OCI-LY7 (cell line): ENCODE results near the gene CCDC57.

Source experiments
- CTCF ChIP-seq: fragments of 200-600 bp; sonication (generic); conservative IDR thresholded peaks from 2 replicates; pipeline ENCODE4 v1.5.1; 2014; ENCODE audit warnings: mild to moderate bottlenecking, antibody characterized with exemption, low read length, moderate library complexity, mixed read lengths
- EZH2phosphoT487 ChIP-seq: fragments of 200-600 bp; sonication (generic); IDR thresholded peaks from 2 replicates; pipeline ENCODE4 v1.6.1; 2018; ENCODE audit warnings: low read depth, borderline replicate concordance, mild to moderate bottlenecking, mixed run types, antibody characterized with exemption, low read length, moderate library complexity, mixed read lengths

- TF ChIP-seq CTCF (no peak), EZH2phosphoT487 (no peak)
These were observed 159.5 kb downstream of the CCDC57 start for GRCh38 chr17:82053130-82053529.
